Progenitor cell of endocrine pancreas (in vitro differentiated cells): Measurements from ENCODE around the gene ZBTB16. TPM values are rescaled to one million over a fixed set of nuclear protein-coding genes. Genes with fewer than 3 reads are reported as not detected.

Experiments used
- DNase-seq: peaks from one replicate; pipeline ENCODE4 v3.0.0; 2021; ENCODE audit warnings: low spot score; ENCODE audit not compliant: unreplicated experiment
- H3K27ac Mint-ChIP-seq: 2 replicates; pipeline ENCODE4 v1.8.0; 2021; ENCODE audit warnings: mild to moderate bottlenecking, moderate library complexity, mixed read lengths
- H3K27me3 Mint-ChIP-seq: 2 replicates; pipeline ENCODE4 v1.8.0; 2021; ENCODE audit warnings: mixed read lengths
- H3K36me3 Mint-ChIP-seq: 2 replicates; pipeline ENCODE4 v1.8.0; 2022; ENCODE audit warnings: mixed read lengths; ENCODE audit not compliant: insufficient read depth
- H3K4me1 Mint-ChIP-seq: 2 replicates; pipeline ENCODE4 v1.8.0; 2021; ENCODE audit warnings: low read depth, mixed read lengths
- H3K4me3 Mint-ChIP-seq: 2 replicates; pipeline ENCODE4 v1.8.0; 2021; ENCODE audit warnings: low read depth, mild to moderate bottlenecking, moderate library complexity, mixed read lengths
- H3K9me3 Mint-ChIP-seq: 2 replicates; pipeline ENCODE4 v1.8.0; 2021; ENCODE audit warnings: low read depth, mixed read lengths
- total RNA-seq: library from RNA; stranded (reverse); gene quantifications from 2 replicates; pipeline ENCODE4 v1.2.1, GENCODE V29; 2021
- TF ChIP-seq, protein P1 (sequence below): fragments of 200-600 bp; sonication (generic); IDR thresholded peaks from one replicate; pipeline ENCODE4 v1.5.0; 2021; ENCODE audit warnings: antibody characterized with exemption, mild to moderate bottlenecking; ENCODE audit not compliant: unreplicated experiment

The ZBTB16 gene
- total RNA-seq, 1 donor from 2014 or later = 29.6 TPM

DNA sequence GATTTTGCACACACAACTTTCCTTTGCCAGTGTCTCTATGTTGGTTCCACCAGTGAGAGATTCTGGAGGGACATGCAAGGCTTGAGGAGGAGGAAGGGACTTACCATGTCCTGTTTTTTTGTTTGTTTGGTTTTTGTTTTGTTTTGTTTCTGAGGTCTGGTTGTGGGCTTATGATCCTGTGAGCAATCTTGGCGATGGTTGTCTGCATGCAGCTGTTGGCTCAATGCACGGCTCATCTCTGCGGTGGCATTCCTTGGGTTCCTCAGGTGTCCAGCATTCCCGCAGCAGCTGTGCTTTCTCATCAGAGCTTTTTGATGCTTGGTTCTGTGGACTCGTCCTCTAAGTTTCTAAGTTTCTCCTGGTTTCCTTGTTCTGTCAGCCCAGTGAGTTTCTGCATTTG, 231.9 kb downstream of the ZBTB16 start:
- TF ChIP-seq, protein P1, sequence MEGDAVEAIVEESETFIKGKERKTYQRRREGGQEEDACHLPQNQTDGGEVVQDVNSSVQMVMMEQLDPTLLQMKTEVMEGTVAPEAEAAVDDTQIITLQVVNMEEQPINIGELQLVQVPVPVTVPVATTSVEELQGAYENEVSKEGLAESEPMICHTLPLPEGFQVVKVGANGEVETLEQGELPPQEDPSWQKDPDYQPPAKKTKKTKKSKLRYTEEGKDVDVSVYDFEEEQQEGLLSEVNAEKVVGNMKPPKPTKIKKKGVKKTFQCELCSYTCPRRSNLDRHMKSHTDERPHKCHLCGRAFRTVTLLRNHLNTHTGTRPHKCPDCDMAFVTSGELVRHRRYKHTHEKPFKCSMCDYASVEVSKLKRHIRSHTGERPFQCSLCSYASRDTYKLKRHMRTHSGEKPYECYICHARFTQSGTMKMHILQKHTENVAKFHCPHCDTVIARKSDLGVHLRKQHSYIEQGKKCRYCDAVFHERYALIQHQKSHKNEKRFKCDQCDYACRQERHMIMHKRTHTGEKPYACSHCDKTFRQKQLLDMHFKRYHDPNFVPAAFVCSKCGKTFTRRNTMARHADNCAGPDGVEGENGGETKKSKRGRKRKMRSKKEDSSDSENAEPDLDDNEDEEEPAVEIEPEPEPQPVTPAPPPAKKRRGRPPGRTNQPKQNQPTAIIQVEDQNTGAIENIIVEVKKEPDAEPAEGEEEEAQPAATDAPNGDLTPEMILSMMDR = no peak
- no peak for DNase-seq
- H3K27me3 Mint-ChIP-seq = peaks cover 12% of the 10 kb centered on the region
- H3K27ac Mint-ChIP-seq = no peak overlapping the region
- no peak overlapping the region for H3K4me3 Mint-ChIP-seq
- H3K9me3 Mint-ChIP-seq = peaks cover 8% of the 10 kb centered on the region
- H3K4me1 Mint-ChIP-seq = peaks cover 23% of the 10 kb centered on the region
- H3K36me3 Mint-ChIP-seq = peaks cover 4% of the 10 kb centered on the region

DNA sequence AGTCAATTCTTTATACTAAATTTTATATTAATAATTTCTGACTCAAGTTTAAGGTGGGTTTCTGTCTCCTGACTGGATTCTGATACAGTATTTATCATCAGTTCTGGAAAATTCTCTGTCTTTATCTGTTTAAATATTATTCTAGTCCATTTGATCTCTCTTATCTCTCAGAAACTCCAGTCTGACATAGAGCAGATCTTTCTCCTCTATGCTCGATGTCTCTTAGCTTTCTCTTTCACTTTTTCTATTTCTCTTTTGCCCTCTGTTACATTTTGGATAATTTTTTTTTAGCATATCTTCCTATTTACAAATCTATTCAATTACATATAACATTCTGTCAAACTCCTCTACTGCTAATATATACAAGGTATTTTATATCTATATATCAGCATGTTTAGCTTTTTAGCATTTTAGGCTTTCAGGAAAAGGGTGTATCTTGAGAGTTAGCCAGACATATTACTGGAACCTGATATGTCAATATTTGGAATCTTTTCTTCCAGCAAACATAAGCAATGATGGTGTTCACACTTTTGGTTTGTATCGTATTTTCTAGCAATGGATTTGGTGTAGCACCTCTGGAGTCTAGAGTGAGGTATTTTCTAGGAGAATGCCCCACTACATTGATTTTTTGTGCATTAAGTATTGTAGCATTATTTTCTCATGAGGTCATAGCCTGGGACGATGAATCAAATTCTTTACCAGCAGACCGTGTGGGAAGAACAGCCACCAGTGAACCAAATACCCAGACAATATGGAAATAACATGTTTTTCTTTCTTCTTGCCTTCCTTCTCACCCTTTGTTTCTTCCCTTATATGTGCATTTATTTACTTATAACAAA, 232.6 kb downstream of the ZBTB16 start:
- Mint-ChIP-seq H3K27ac (peak overlapping the region; percentile 86), H3K36me3 (peaks cover 4% of the 10 kb centered on the region), H3K4me1 (peaks cover 23% of the 10 kb centered on the region), H3K9me3 (peaks cover 8% of the 10 kb centered on the region), H3K4me3 (no peak overlapping the region), H3K27me3 (peaks cover 9% of the 10 kb centered on the region)
- no peak for DNase-seq
- TF ChIP-seq, protein P1 = no peak

DNA sequence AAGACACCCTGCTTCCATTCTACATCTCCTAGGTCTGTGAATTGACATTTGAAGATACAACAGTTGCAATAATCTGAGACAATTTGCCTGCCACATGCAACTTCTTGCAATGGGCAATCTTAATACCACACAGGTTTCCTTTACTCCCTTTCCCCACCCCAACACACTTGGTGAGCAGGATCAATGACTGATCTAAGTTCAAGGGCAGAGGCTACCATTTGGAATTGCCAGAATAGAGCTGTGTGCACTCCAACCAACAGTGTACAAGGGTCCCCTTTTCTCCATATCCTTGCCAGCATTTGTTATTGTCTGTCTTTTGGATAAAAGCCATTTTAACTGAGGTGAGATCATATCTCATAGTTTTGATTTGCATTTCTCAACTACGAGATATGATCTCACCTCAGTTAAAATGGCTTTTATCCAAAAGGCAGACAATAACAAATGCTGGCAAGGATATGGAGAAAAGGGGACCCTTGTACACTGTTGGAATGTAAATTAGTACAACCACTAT, 233.7 kb downstream of the ZBTB16 start:
- peaks cover 7% of the 10 kb centered on the region for H3K27me3 Mint-ChIP-seq
- peaks cover 6% of the 10 kb centered on the region for H3K36me3 Mint-ChIP-seq
- no peak overlapping the region for H3K4me3 Mint-ChIP-seq
- TF ChIP-seq, protein P1 = no peak
- H3K27ac Mint-ChIP-seq = peak overlapping the region; percentile 45
- peaks cover 23% of the 10 kb centered on the region for H3K4me1 Mint-ChIP-seq
- DNase-seq = no peak
- peaks cover 11% of the 10 kb centered on the region for H3K9me3 Mint-ChIP-seq

DNA sequence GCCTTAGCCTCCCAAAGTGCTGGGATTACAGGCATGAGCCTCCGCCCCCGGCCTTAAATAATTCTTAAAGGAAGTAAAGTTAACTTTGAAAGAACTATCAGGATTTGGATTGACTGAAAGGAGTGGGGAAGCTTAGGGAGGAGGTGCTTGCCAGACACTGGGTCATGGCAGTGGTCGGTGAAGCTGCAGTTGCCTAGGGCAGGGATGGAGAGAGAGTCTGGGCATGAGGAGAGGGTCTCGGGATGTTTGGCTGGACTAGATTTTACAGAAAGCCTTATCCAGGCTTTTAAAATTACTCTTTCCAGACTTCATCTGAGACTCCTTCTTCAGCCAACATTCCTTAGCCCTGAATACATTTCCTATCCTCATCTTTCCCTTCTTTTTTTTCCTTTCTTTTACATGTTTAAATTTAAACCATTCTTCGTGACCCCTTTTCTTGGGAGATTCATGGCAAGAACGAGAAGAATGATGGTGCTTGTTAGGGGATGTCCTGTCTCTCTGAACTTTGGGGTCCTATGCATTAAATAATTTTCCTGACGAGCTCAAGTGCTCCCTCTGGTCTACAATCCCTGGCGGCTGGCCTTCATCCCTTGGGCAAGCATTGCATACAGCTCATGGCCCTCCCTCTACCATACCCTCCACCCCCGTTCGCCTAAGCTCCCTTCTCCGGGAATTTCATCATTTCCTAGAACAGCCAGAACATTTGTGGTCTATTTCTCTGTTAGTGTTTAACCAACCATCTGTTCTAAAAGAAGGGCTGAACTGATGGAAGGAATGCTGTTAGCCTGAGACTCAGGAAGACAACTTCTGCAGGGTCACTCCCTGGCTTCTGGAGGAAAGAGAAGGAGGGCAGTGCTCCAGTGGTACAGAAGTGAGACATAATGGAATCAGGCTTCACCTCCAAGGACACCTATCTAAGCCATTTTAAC, 236.4 kb downstream of the ZBTB16 start, which contains the start of gene NNMT:
Gene NNMT (plus strand): TSS at position 724 of the 929 bp plus-strand sequence. CDS start 158 bp downstream, at position 882.
- TF ChIP-seq, protein P1 = no peak
- Mint-ChIP-seq H3K27ac (peak within 1 kb of the TSS; percentile 7), H3K36me3 (peaks cover 8% of the 10 kb centered on the region), H3K4me1 (peaks cover 22% of the 10 kb centered on the region), H3K4me3 (no peak within 1 kb of the TSS), H3K9me3 (peaks cover 21% of the 10 kb centered on the region), H3K27me3 (peaks cover 7% of the 10 kb centered on the region)
- no peak for DNase-seq
